Stimulated activated CD4-positive, alpha-beta T cell treated with anti-CD3 and anti-CD28 coated beads, Interleukin-12 subunit alpha, Interleukin-12 subunit beta, amount 100 ng/mL, for 24 hours (primary cell): ENCODE data around the gene GALNT12.

Experiments
- DNase-seq, 2 experiments: peaks; one replicate each; pipeline ENCODE4 v3.0.0-alpha.2; 2020; ENCODE audit warnings: low read depth in 2 of 2

The GALNT12 gene

GRCh38 chr9:98801969-98802371, 5.5 kb upstream of the GALNT12 start:
- no peak for DNase-seq

DNA sequence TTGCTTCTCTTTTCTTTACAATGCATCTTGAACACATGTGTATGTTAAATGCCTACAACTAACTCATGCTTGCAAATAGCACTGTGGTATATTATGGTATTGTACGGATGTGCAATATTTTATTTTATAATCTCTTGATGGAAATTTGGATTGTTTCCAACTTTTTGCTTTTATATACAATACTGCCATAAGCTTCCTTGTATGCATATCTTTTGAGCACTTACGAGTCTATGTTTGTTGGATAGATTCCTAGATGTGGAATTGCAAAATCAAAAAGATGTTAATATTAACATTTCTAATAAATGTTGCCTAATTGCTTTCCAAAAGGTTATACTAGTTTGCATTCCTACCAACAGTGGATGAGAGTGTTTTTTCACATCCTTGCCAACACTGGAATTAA, 3.4 kb upstream of the GALNT12 start:
- DNase-seq = no peak

DNA sequence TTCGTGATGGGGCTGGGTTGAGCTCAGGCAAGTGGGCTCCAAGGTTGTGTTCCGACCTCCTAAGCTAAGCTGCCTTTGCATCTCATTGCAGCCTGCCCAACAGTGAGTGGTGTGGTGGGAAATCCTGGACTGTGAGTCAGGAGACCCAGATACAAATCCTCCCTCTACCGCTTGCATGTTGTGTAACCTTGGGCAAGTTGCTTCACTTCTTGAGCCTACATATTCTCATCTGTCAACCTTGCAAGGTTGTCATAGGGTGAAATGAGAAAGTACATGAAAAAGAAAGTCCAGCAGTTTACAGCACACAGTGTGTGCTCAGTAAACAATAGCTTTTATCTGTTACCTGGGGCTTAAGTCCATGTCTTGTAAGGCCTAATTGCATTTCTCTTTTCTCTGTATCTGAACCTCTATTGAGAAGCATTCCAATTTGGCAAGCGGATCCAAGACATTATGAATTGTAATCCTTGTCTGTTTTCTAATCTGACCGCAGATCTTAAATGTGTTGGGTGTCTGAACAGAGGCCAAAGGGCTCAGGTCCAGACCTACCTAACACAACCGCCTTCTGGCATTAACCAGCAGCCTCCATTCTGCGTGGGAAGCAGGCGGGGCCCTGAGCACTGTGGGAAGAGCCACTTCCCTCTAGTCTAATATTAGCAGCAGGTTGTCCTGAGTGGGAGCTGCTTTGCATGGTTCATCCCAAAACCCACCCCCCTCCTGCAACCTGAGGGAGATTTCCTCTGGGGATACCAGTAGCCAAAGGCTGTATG, 1.8 kb upstream of the GALNT12 start:
- no peak for DNase-seq

DNA sequence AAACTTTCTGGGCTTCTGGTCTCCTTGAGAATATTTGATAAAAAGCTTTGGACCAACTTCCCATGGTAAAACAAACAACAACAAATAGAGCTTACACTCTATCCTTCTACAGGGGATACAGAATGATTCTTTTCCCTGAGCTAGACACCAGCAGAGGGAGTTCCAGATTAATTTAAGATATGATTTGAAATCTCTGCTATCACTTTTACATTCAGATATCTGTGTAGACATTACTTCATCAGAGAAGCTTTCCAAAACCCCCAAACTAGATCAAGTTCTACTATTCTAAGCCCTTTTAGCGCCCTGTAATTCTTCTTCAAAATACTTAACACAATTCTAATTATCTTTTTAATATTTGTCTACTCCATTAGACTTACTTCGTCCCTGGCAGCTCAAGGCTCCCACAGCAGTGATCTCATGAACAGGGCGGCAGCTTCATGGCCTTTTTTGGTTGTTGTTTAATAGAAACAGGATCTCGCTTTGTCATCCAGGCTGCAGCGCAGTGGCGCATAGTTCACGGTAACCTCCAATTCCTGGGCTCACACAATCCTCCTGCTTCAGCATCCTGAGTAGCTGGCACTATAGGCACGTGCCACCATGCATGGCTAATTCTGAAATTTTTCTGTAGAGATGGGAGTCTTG, 955 bp upstream of the GALNT12 start:
- DNase-seq = no peak

- peak in 1 of 2 experiments; percentile 27 for DNase-seq
Observed at GRCh38 chr9:98807814-98808195, 335 bp downstream of the GALNT12 start.

DNA sequence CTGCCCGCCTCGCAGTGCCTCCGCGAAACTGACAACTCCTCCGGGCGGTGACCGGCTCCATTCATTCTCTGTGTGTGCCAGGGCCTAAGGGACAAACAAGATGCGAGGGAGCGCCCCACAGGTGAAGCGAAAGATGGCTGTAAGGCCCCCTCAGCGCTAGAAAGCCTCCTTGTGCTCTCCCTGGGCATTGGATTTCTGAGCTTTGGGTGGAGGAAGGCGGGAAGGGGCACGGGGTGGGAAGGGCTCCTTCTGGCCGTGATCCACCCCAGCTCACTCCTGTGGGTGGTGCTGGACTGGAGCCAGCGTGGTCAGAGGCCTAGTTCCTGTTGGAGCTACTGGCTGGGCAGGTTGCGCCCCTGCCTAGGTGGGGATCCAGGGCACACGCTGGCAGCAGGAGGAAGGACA, 943 bp downstream of the GALNT12 start:
- no peak for DNase-seq

GRCh38 chr9:98808875-98809274, 1.4 kb downstream of the GALNT12 start:
- DNase-seq = no peak

DNA sequence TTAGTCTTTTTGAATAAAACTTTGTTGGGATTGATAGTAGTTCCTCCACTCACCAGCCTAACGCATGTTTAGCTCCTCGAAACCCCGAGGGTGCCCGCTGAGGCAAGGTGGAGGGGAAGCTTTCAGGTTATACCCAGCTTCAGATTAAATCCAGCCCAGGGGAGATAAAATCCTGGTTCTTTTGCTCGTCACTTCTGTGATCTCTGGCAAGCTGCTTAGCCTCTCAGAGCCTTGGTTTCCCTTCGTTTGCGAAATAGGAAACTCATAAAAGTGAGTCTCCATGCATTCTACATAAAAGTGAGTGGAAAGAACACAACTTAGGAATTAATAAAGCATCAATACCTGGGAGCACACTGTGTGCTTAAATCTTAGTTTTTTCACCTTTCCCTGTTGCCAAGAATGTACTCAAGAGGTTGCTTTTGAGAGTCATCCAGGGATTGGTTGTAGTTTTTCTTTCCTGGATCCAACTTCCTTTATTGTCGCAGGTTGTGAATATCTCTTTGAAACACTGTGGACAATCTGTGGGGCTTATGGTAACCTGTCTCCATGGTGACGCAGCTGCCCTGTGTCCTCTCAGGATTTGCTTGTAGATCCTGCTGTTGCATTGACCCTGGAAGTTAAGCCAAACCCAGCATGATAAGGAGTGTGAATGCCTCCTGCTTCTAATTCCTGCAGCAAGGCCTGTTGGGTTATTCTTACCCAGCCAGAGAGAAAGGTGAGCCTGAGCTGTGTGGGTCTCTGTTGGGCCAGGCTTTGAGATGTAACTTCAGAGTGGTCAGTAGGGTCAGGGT, 2.0 kb downstream of the GALNT12 start:
- DNase-seq = no peak

- DNase-seq = no peak
Observed at GRCh38 chr9:98810102-98810842, 2.8 kb downstream of the GALNT12 start.

- no peak for DNase-seq
Observed at GRCh38 chr9:98811051-98811650, 3.7 kb downstream of the GALNT12 start.

GRCh38 chr9:98815391-98815951, 8.0 kb downstream of the GALNT12 start:
- no peak for DNase-seq

DNA sequence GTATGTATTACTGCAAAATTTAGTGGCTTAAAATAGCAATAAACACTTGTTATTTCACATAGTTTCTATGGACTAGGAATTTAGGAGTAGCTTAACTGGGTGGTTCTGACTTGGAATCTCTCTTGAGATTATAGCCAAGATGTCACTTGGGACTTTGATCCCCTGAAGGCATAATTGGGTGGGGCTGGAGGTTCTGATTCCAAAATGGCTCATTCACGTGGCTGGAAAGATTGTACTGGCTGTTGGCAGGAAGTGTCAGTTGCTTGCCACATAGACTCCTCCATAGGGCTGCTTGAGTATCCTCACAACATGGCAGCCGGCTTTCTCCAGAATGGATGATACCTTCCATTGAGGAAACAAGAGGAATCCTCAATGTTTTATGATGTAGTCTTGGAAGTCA, 11.3 kb downstream of the GALNT12 start:
- DNase-seq = no peak

DNA sequence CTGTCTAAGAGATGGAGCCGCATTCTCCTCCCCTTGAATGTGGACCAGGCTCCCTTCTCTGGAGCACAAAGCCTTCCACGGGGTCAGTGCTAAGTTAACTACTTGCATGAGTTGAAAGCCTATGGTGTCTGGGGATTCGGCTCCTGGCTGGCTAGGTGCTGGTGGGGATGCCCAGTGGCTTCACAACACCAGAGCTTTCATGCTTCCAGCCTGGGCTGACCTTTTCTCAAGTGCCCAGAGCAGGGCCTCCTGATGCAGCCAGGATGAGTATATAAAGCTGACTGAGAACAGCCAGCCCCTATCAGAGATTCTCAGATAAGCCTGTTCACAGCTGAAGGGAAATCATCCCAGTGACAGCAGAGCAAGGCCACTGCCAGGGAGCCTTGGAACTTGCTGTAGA, 11.8 kb downstream of the GALNT12 start:
- no peak for DNase-seq

DNA sequence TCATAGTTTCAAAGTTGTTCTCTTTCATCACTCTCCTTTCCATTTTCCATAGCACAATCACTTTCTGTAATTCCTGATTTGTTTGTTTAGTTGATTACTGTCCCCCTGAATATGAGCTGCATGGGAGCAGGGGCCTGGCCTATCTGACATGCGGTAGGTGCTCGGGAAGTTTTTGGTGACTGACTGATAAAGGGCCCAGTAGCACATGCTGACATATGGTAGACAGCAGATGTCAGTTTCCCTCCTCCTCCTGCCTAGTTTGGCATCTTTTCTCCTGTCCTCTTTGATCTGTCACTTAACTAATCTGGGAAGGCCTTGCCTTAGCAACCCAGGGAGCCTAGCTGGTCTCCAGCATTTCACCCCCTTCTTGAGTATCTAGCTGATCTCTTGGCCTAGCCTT, 14.4 kb downstream of the GALNT12 start:
- DNase-seq = no peak

GRCh38 chr9:98822661-98823060, 15.2 kb downstream of the GALNT12 start:
- no peak for DNase-seq

- no peak for DNase-seq
Observed at GRCh38 chr9:98823666-98824334, 16.3 kb downstream of the GALNT12 start.

GRCh38 chr9:98825414-98825813, 17.9 kb downstream of the GALNT12 start:
- DNase-seq = no peak

DNA sequence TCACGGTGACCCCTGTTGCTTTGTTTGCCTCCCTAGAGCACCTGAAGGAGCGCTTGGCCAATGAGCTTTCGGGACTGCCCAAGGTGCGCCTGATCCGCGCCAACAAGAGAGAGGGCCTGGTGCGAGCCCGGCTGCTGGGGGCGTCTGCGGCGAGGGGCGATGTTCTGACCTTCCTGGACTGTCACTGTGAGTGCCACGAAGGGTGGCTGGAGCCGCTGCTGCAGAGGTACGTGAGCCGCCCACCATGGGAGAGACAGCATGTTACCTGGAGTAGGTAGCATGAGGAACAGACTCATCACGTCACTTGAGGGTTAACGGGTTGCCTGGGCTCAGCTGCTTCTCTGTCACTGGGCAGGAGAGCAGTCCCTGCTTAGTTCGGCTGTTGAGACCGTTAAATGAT, 19.2 kb downstream of the GALNT12 start:
- no peak for DNase-seq

- DNase-seq = no peak
Observed at GRCh38 chr9:98829766-98830165, 22.3 kb downstream of the GALNT12 start.

GRCh38 chr9:98830554-98830953, 23.1 kb downstream of the GALNT12 start:
- DNase-seq = no peak

GRCh38 chr9:98831696-98832095, 24.2 kb downstream of the GALNT12 start:
- no peak for DNase-seq
